ENCODE data around the gene KRT81.
"Not testable (repeated sequence)": the region's sequence is repeated elsewhere in the genome, so short reads cannot be mapped to it uniquely, and the experiment has no call there.

KRT81 gene

DNA sequence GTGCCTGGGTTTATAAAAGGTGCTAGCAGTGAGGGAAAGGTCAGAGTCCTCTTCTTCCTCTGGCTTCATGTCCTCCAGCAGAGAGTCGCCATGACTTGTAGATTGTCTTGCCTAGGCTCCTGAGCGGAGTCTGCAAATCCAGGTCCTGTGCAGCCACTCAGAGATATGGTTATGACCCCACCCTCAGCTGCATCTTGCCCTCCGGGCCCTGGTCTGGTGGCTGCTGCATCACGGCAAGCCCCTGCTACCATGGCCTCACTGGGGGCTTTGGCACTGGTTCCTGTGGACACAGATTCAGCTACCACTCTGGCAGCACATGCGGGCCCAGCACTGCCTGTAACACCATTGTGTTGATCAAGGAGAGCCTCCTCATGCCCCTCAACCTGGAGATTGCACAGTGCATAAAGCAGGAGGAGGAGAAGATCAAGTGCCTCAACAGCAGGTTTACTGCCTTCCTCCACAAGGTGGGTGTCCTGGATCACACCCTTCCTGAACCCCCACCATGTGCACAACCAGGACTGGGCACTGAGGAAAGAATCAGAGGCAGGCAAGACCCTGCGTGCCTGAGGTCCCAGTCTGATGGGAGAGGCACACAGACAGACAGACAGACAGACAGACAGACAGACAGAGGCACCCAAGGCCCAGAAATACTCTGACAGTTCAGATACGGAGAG, 27.4 kb downstream of the KRT81 start:
- H3K4me3 ChIP-seq (replicated peaks; ENCODE audit: low read depth, low read length): no peak overlapping the region
- TF ChIP-seq, protein P1, sequence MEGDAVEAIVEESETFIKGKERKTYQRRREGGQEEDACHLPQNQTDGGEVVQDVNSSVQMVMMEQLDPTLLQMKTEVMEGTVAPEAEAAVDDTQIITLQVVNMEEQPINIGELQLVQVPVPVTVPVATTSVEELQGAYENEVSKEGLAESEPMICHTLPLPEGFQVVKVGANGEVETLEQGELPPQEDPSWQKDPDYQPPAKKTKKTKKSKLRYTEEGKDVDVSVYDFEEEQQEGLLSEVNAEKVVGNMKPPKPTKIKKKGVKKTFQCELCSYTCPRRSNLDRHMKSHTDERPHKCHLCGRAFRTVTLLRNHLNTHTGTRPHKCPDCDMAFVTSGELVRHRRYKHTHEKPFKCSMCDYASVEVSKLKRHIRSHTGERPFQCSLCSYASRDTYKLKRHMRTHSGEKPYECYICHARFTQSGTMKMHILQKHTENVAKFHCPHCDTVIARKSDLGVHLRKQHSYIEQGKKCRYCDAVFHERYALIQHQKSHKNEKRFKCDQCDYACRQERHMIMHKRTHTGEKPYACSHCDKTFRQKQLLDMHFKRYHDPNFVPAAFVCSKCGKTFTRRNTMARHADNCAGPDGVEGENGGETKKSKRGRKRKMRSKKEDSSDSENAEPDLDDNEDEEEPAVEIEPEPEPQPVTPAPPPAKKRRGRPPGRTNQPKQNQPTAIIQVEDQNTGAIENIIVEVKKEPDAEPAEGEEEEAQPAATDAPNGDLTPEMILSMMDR (IDR thresholded peaks at IDR 0.05; ENCODE audit: low read depth, low read length, missing control alignments): no peak
- DNase-seq (ENCODE audit: extremely low read depth, low read depth): no peak

DNA sequence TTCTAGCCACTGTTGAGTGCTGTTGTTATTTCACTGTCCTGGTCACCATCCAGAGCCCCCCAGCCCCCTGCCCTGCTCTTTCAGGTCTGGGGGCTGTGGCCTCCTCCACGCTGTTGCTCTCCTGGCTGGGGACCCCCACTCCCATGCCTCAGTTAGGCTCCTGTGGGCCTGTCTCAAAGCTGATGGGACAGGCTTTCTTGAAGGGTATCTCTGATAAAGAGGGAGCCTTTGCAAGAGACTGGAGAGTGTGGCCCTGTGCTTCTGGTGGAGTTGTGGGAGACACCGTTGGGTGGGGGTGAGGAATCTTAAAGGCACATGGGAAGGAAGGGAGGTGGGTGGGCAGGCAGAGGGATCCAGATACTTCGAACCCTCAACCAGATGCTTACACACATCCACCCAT, 29.0 kb downstream of the KRT81 start:
- no peak overlapping the region for H3K4me3 ChIP-seq (replicated peaks; ENCODE audit: low read depth, low read length)
- TF ChIP-seq, protein P1 (IDR thresholded peaks at IDR 0.05; ENCODE audit: low read depth, low read length, missing control alignments): no peak
- no peak for DNase-seq (ENCODE audit: extremely low read depth, low read depth)

DNA sequence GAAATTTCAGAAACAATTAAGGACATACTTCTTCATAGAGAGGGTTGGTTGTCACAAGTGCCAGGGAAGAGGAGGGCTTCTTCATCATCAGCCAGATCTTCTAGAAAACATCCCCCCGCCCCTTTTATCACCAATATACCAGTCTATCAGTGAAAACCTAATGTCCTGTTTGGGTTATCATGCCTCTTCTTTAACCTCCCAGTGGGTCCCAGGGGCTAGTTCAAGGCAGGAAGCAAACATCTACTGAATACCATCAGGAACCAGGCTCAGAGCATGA, 30.2 kb downstream of the KRT81 start:
- no peak overlapping the region for H3K4me3 ChIP-seq (replicated peaks; ENCODE audit: low read depth, low read length)
- TF ChIP-seq, protein P1 (IDR thresholded peaks at IDR 0.05; ENCODE audit: low read depth, low read length, missing control alignments): no peak
- DNase-seq (ENCODE audit: extremely low read depth, low read depth): no peak

DNA sequence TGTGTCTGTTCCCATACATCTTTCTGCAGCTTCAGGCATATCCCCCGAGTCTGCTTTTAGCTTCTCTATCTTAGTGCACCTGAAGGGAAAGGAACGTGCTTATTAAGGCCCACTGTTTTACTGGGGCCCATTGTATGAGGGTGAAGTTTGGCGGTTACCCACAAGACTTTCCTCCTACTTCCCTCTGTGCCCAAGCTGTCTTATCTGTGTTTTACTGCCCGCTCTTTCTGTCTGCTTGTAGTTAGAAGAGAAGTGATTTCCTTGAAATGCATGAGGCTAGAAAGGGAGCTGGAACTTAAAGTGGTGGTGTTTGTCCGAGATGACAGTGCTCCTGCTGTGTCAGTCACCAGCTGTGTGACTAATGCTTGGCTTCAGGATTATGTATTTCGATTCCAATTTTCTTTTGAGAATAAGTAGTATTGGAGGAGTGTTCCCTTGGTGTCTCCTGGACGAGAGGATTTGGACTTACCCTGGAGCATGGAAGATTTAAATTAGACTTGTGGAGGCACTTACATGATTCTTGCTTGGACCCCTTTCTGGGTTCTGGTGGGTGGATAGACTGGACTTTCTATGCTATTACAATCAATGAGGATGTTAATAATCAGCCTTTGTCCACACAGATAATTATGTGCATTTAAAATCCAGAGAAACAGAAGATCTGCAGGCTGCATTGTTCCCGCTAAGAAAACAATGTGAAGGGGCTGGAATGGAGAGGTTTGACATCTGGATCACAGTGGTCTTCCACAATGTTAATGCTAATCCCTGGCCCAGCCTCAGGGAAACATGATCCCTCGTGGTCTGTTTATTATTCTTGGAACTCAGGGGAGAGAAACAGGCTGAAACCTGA, 30.8 kb downstream of the KRT81 start:
- no peak overlapping the region for H3K4me3 ChIP-seq (replicated peaks; ENCODE audit: low read depth, low read length)
- TF ChIP-seq, protein P1 (IDR thresholded peaks at IDR 0.05; ENCODE audit: low read depth, low read length, missing control alignments): no peak
- no peak for DNase-seq (ENCODE audit: extremely low read depth, low read depth)

DNA sequence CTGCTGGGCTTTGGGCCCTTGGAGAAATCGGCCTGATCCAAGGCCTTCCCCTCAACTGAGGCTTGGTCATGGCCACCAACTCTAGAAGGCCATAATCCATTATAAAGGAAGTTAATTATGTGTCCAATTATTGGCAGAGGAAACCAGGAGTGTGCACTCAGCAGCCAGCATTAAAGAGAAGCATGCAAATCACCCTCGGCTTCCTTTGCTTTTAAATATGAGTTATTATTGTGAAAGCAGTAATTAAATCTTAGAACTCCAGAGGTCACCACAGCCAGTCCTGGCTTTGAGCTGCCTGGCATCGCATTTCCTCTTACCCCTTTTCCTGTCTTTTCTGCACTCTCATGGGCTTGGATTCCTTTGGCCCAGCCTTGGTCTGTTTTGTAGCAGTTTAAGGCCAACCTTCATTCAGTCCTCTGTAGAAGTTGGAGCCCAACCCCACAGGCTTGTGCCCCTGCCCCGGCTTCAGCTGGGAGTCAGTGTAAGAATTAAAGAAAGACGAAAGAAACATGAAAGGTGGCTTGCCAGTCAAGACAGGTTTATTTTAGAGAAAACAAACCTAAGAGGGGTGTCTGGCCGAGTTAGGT, 31.6 kb downstream of the KRT81 start:
- TF ChIP-seq, protein P1 (IDR thresholded peaks at IDR 0.05; ENCODE audit: low read depth, low read length, missing control alignments): no peak
- H3K4me3 ChIP-seq (replicated peaks; ENCODE audit: low read depth, low read length): no peak overlapping the region
- no peak for DNase-seq (ENCODE audit: extremely low read depth, low read depth)

DNA sequence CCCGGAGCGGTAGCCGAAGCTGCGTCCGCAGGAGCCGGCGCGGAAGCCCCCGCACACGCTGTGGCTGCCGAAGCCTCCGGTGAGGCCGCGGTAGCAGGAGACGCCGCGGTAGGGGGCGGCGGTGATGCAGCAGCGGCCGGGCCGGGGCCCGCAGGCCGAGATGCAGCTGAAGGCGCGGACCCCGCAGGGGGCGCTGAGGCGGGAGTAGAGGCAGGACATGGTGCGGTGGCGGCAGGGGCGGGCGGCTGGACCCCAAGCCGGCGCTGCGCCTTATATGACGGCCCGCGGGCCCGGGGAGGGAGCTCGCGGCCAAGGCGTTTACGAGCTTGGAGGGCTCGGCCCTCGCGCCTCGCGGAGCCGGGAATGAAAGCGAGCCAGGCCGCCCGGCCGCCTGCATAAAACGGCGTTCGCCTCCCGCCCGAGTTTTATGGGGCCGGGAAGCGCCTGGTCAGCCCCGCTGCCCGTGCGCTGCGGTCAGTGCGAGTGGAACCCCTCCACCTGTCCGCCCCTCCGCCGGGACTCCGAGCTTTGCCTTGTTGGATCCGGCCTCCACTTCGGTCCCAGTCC, 32.9 kb downstream of the KRT81 start:
- TF ChIP-seq, protein P1 (IDR thresholded peaks at IDR 0.05; ENCODE audit: low read depth, low read length, missing control alignments): no peak
- no peak overlapping the region for H3K4me3 ChIP-seq (replicated peaks; ENCODE audit: low read depth, low read length)
- no peak for DNase-seq (ENCODE audit: extremely low read depth, low read depth)

DNA sequence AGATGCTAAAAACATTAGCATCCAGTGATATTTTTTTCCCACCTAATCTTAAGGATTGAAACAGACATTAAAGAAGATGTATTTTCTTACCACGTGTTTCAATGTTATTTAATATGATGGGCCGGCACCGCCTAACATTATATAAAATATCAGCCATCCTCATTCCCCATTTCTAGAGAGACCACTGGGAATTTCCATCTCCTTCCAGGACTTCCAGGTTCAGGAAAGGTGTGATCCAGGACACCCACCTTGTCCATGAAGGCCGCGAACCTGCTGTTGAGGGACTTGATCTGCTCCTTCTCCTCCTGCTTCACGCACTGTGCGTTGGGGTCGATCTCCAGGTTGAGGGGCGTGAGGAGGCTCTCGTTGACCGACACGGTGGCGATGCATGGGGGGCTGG, 33.4 kb downstream of the KRT81 start:
- DNase-seq (ENCODE audit: extremely low read depth, low read depth); H3K4me3 ChIP-seq (replicated peaks; ENCODE audit: low read depth, low read length): not testable (repeated sequence)
